Gastrocnemius medialis (tissue), 4 donors: ENCODE data around the gene NCSTN. TPM values are rescaled to one million over a fixed set of nuclear protein-coding genes. Genes with fewer than 3 reads are reported as not detected.

Experiments
- ATAC-seq, 2 donors: fragments of 150-250 bp; one replicate each; pipeline ENCODE4 v1.9.1; 2016
- DNase-seq, 2 donors: peaks; one replicate each; pipeline ENCODE4 v3.0.0-alpha.2; 2019
- H3K27ac ChIP-seq, 4 donors: fragments of 200-600 bp; sonication (generic); 1 replicate in 1 of 4; 2 replicates in 3 of 4; pipeline ENCODE4 v1.5.1; 2016 to 2018; ENCODE audit warnings: mild to moderate bottlenecking in 2 of 4, moderate library complexity in 1 of 4
- H3K27me3 ChIP-seq, 3 donors: fragments of 200-600 bp; sonication (generic) in 2 of 3; 1 replicate in 1 of 3; 2 replicates in 2 of 3; pipeline versions ENCODE4 v1.5.1 to v1.6.0; 2016 to 2019; ENCODE audit warnings: mild to moderate bottlenecking in 1 of 3, moderate library complexity in 1 of 3
- H3K36me3 ChIP-seq, 2 donors: fragments of 200-600 bp; sonication (generic) in 1 of 2; one replicate each; pipeline ENCODE4 v1.5.1; 2017 to 2018
- H3K4me1 ChIP-seq, 2 donors: fragments of 200-600 bp; sonication (generic) in 1 of 2; one replicate each; pipeline ENCODE4 v1.5.1; 2016 to 2017; ENCODE audit warnings: mild to moderate bottlenecking in 2 of 2
- H3K4me3 ChIP-seq, 4 donors: fragments of 200-600 bp; sonication (generic) in 3 of 4; 1 replicate in 1 of 4; 2 replicates in 3 of 4; pipeline ENCODE4 v1.5.1; 2016 to 2019; ENCODE audit warnings: mild to moderate bottlenecking in 2 of 4
- H3K9me3 ChIP-seq, 3 donors: fragments of 200-600 bp; sonication (generic) in 2 of 3; 1 replicate in 1 of 3; 2 replicates in 2 of 3; pipeline ENCODE4 v1.5.1; 2016 to 2019
- POLR2A ChIP-seq, 2 donors: fragments of 450-650 bp; IDR thresholded peaks; one replicate each; pipeline ENCODE4 v1.6.1; 2017; ENCODE audit warnings: antibody characterized with exemption in 2 of 2, mild to moderate bottlenecking in 2 of 2, moderate library complexity in 2 of 2
- in situ Hi-C, 4 donors: fragments of 200-750 bp; cut with MboI; loops; one replicate each; pipeline versions ENCODE4 v1.15.0 to v1.8.0; 2017; ENCODE audit warnings: low sequenced_read_pairs in 4 of 4
- intact Hi-C: fragments of 100-400 bp; cut with DNase I; formaldehyde crosslinking; loops from one replicate; pipeline ENCODE4 v1.15.1; 2023; ENCODE audit warnings: low total_unique reads
- total RNA-seq, 4 donors: library from RNA; depleted of rRNA; stranded (reverse); fragments of >200 nt; gene quantifications; one replicate each; pipeline versions ENCODE4 v1.1.0 to v1.2.3, GENCODE V29; 2016
- TF ChIP-seq, protein P1 (sequence below), 5 experiments: fragments of 450-650 bp in 3 of 5; fragments of 200-600 bp in 2 of 5; sonication (generic) in 2 of 5; IDR thresholded peaks in 4 of 5; conservative IDR thresholded peaks in 1 of 5; 1 replicate in 4 of 5; 2 replicates in 1 of 5; pipeline ENCODE4 v1.5.1; 2016 to 2019; ENCODE audit warnings: antibody characterized with exemption in 5 of 5, mild to moderate bottlenecking in 3 of 5, moderate library complexity in 3 of 5

The NCSTN gene
- total RNA-seq, 4 donors from 2014 or later, result 29.2 to 59.3 (median 33.2) TPM

DNA sequence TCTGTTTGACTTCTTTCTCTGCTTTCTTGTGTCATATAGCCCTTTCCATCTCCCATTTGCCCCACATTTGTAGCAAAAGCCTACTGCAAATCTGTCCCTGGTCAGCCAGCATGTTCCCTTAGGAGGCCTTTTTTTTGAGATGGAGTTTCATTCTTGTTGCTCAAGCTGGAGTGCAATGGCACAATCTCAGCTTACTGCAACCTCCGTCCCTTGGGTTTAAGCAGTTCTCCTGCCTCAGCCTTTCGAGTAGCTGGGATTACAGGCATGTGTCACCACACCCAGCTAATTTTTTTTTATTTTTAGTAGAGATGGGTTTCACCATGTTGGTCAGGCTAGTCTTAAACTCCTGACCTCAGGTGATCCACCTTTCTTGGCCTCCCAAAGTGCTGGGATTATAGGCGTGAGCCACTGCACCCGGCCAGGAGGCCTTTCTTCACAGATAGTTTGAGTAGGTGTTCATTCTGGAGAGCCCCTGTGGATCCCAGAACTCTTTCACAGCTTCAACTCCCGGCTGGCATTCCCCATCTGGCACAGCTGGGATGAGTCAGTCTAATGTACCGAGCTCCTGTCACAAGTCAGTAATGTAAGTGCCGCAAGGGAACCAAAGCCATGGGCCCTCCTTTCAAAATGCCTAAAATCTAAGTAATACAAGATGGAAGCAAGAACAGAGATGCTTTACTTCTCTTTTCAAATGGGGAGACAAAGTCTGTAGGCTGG, 14.3 kb downstream of the NCSTN start:
- Histone ChIP-seq H3K4me3 (no peak overlapping the region), H3K9me3 (no peaks in the 10 kb centered on the region), H3K27ac (peak overlapping the region in 3 of 4 donors; percentile 37 to 79 (median 49)), H3K36me3 (peaks cover 2 to 64% of the 10 kb centered on the region in 2 donors), H3K4me1 (peaks cover 4 to 28% of the 10 kb centered on the region in 2 donors), H3K27me3 (no peaks in the 10 kb centered on the region)
- DNase-seq (peak in 1 of 2 donors; percentile 54), ATAC-seq (peak in 1 of 2 donors; percentile 15)
- in situ Hi-C loops, result loop anchor here in 2 of 4 donors (25.0 kb wide), 1 partner anchor 270 kb away; the partner anchor contains the start of genes IGSF8 (in 2 of the 2) and KCNJ9 (in 2 of the 2)
- TF ChIP-seq, protein P1, sequence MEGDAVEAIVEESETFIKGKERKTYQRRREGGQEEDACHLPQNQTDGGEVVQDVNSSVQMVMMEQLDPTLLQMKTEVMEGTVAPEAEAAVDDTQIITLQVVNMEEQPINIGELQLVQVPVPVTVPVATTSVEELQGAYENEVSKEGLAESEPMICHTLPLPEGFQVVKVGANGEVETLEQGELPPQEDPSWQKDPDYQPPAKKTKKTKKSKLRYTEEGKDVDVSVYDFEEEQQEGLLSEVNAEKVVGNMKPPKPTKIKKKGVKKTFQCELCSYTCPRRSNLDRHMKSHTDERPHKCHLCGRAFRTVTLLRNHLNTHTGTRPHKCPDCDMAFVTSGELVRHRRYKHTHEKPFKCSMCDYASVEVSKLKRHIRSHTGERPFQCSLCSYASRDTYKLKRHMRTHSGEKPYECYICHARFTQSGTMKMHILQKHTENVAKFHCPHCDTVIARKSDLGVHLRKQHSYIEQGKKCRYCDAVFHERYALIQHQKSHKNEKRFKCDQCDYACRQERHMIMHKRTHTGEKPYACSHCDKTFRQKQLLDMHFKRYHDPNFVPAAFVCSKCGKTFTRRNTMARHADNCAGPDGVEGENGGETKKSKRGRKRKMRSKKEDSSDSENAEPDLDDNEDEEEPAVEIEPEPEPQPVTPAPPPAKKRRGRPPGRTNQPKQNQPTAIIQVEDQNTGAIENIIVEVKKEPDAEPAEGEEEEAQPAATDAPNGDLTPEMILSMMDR (IDR thresholded peaks at IDR 0.05 in 4 of 5, conservative IDR thresholded peaks at IDR 0.05 in 1 of 5), result no peak
- TF ChIP-seq POLR2A (IDR thresholded peaks at IDR 0.05), result no peak
- intact Hi-C loops, result no loop called here

GRCh38 chr1:160358073-160358472, 14.9 kb downstream of the NCSTN start:
- intact Hi-C loops (no loop called here), in situ Hi-C loops (loop anchor here in 2 of 4 donors (25.0 kb wide), 1 partner anchor 271 kb away; the partner anchor contains the start of genes IGSF8 (in 2 of the 2) and KCNJ9 (in 2 of the 2))
- Histone ChIP-seq H3K27me3 (no peaks in the 10 kb centered on the region), H3K36me3 (peaks cover 2 to 58% of the 10 kb centered on the region in 2 donors), H3K27ac (peak overlapping the region in 3 of 4 donors; percentile 37 to 79 (median 49)), H3K4me1 (peaks cover 0 to 22% of the 10 kb centered on the region in 2 donors), H3K9me3 (no peaks in the 10 kb centered on the region), H3K4me3 (no peak overlapping the region)
- no peak for DNase-seq
- no peak for TF ChIP-seq POLR2A (IDR thresholded peaks at IDR 0.05)
- TF ChIP-seq, protein P1 (IDR thresholded peaks at IDR 0.05 in 4 of 5, conservative IDR thresholded peaks at IDR 0.05 in 1 of 5), result no peak
- no peak for ATAC-seq

- Histone ChIP-seq H3K9me3 (no peaks in the 10 kb centered on the region), H3K27ac (peak overlapping the region; percentile 52 to 79 (median 69)), H3K36me3 (peaks cover 2 to 42% of the 10 kb centered on the region in 2 donors), H3K27me3 (no peaks in the 10 kb centered on the region), H3K4me1 (peaks cover 0 to 16% of the 10 kb centered on the region in 2 donors), H3K4me3 (no peak overlapping the region)
- no peak for TF ChIP-seq POLR2A (IDR thresholded peaks at IDR 0.05)
- TF ChIP-seq, protein P1 (IDR thresholded peaks at IDR 0.05 in 4 of 5, conservative IDR thresholded peaks at IDR 0.05 in 1 of 5), result no peak
- in situ Hi-C loops (loop anchor here in 2 of 4 donors (25.0 kb wide), 1 partner anchor 272 kb away; the partner anchor contains the start of genes IGSF8 (in 2 of the 2) and KCNJ9 (in 2 of the 2)), intact Hi-C loops (no loop called here)
- ATAC-seq, result peak; percentile 89 to 95
- DNase-seq, result no peak
Measured at GRCh38 chr1:160359559-160360226, 16.5 kb downstream of the NCSTN start.

GRCh38 chr1:160360227-160360695, 17.1 kb downstream of the NCSTN start:
- no peak overlapping the region for H3K4me3 ChIP-seq
- ATAC-seq, result no peak
- H3K4me1 ChIP-seq, result peaks cover 0 to 11% of the 10 kb centered on the region in 2 donors

More at GRCh38 chr1:160360227-160360695, 17.1 kb downstream of the NCSTN start:
- Histone ChIP-seq H3K27me3 (no peaks in the 10 kb centered on the region), H3K36me3 (peaks cover 0 to 36% of the 10 kb centered on the region in 2 donors), H3K27ac (peak overlapping the region; percentile 52 to 79 (median 69)), H3K9me3 (no peaks in the 10 kb centered on the region)
- in situ Hi-C loops (loop anchor here in 2 of 4 donors (25.0 kb wide), 1 partner anchor 273 kb away; the partner anchor contains the start of genes IGSF8 (in 2 of the 2) and KCNJ9 (in 2 of the 2)), intact Hi-C loops (no loop called here)
- DNase-seq, result no peak
- TF ChIP-seq, protein P1 (IDR thresholded peaks at IDR 0.05 in 4 of 5, conservative IDR thresholded peaks at IDR 0.05 in 1 of 5), result no peak
- TF ChIP-seq POLR2A (IDR thresholded peaks at IDR 0.05), result no peak
